ENCODE data around the gene BCS1L. TPM values are rescaled to one million over a fixed set of nuclear protein-coding genes. Genes with fewer than 3 reads are reported as not detected.

Gene BCS1L
- total RNA-seq, 1 donor from 2014 or later, result 45.2 TPM

- Mint-ChIP-seq H3K4me1 (no peaks in the 10 kb centered on the region), H3K9me3 (no peaks in the 10 kb centered on the region), H3K27ac (ENCODE audit: unreplicated experiment) (peak overlapping the region; percentile 45), H3K36me3 (ENCODE audit: low read depth) (peaks cover 10% of the 10 kb centered on the region), H3K27me3 (ENCODE audit: low read depth) (no peaks in the 10 kb centered on the region), H3K4me3 (no peak overlapping the region)
- no peak for DNase-seq (ENCODE audit: low read depth, low spot score)
- TF ChIP-seq CTCF (conservative IDR thresholded peaks at IDR 0.05), result no peak
Observed at GRCh38 chr2:218644721-218645120, 14.8 kb upstream of the BCS1L start.

DNA sequence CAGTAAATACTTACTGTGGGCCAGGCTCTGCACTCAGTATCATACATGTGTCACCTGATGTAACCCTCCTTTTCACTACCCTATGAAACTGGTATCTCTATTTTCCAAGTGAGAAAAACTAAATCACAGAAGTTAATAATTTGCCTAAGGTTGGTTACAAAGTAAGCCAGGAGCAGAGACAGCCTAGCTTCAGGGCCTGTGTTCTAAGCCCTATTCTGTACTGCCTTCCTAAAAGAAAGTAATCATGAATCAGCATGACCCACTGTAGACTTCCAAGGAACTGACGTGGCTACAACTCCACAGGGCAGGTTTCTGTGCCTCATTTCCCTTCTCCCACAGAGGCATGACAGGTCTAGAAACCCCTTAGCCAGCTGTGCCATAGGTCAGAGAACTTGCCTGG is 14.4 kb upstream of the BCS1L start:
- Mint-ChIP-seq H3K9me3 (no peaks in the 10 kb centered on the region), H3K4me1 (no peaks in the 10 kb centered on the region), H3K27me3 (ENCODE audit: low read depth) (no peaks in the 10 kb centered on the region), H3K36me3 (ENCODE audit: low read depth) (peaks cover 10% of the 10 kb centered on the region), H3K4me3 (no peak overlapping the region), H3K27ac (ENCODE audit: unreplicated experiment) (no peak overlapping the region)
- TF ChIP-seq CTCF (conservative IDR thresholded peaks at IDR 0.05), result no peak
- DNase-seq (ENCODE audit: low read depth, low spot score), result no peak

DNA sequence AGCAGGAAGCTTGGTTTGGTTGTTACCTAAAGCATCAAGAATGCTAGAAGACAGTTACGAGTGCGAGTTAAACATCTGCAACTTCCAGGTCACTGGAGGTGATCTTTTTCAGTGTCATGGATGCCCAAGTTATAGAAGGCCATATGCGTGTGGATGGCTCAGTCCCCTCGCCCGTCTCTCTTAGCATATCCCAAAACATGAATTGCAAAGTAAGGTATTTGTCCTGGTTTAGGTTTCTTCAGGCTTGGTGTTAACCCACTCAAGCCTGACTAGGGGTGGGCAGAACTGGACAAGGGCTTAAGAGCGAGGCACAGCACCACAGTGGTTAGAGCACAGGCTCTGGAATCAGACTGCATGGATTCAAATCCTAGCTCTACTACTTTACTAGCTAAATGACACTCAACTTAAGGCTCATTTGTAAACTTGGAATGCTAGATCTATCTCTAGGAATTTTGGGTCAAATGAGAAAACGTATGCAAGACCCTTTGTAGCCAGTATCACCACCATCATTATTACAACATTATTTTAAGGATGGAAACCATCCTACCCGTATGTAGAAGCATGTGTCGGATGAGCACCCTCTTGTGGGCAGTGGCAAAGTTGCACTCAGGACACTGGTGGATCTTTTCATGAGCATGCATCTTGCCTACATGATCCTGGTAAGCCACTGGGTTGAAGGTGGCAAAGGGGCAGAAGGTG is 11.2 kb upstream of the BCS1L start:
- Mint-ChIP-seq H3K4me1 (no peaks in the 10 kb centered on the region), H3K27ac (ENCODE audit: unreplicated experiment) (no peak overlapping the region), H3K36me3 (ENCODE audit: low read depth) (peaks cover 11% of the 10 kb centered on the region), H3K4me3 (no peak overlapping the region), H3K27me3 (ENCODE audit: low read depth) (no peaks in the 10 kb centered on the region), H3K9me3 (no peaks in the 10 kb centered on the region)
- TF ChIP-seq CTCF (conservative IDR thresholded peaks at IDR 0.05), result peak; percentile 78
- DNase-seq (ENCODE audit: low read depth, low spot score), result peak; percentile 52

GRCh38 chr2:218648787-218649100 is 10.7 kb upstream of the BCS1L start:
- Mint-ChIP-seq H3K36me3 (ENCODE audit: low read depth) (peaks cover 11% of the 10 kb centered on the region), H3K4me1 (no peaks in the 10 kb centered on the region), H3K9me3 (no peaks in the 10 kb centered on the region), H3K27ac (ENCODE audit: unreplicated experiment) (no peak overlapping the region), H3K4me3 (no peak overlapping the region), H3K27me3 (ENCODE audit: low read depth) (no peaks in the 10 kb centered on the region)
- no peak for DNase-seq (ENCODE audit: low read depth, low spot score)
- peak; percentile 1 for TF ChIP-seq CTCF (conservative IDR thresholded peaks at IDR 0.05)

DNA sequence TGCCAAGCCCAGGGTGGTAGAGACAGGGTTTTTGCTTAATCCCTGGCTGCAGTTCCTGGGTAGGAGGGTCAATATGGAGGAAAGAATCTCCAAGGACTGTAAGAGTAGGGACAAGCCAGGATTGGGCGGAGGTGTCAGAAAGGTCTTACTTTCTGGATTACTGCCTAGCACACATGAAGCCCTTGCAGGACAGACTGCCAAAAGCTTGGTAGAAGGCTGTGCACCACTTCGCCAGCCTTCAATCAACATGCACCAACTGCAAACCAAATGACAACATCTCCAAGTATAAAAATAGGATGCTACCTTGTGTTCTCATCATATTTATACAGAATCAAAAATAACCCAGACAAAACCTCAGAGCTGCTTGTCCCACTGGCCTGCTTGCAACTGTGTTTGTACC is 3.7 kb upstream of the BCS1L start:
- Mint-ChIP-seq H3K4me3 (peak overlapping the region; percentile 19), H3K27me3 (ENCODE audit: low read depth) (no peaks in the 10 kb centered on the region), H3K27ac (ENCODE audit: unreplicated experiment) (no peak overlapping the region), H3K4me1 (peaks cover 19% of the 10 kb centered on the region), H3K9me3 (no peaks in the 10 kb centered on the region), H3K36me3 (ENCODE audit: low read depth) (no peaks in the 10 kb centered on the region)
- no peak for TF ChIP-seq CTCF (conservative IDR thresholded peaks at IDR 0.05)
- DNase-seq (ENCODE audit: low read depth, low spot score), result no peak
